Suprapubic skin (tissue), 4 donors: ENCODE measurements around the gene SLCO1B3. TPM values are rescaled to one million over a fixed set of nuclear protein-coding genes. Genes with fewer than 3 reads are reported as not detected.
"Not testable (repeated sequence)": the region's sequence is repeated elsewhere in the genome, so short reads cannot be mapped to it uniquely, and the experiment has no call there.

Source experiments
- DNase-seq, 2 donors: peaks; one replicate each; pipeline ENCODE4 v3.0.0-alpha.2; 2019; ENCODE audit warnings: low spot score in 2 of 2
- H3K27ac ChIP-seq: fragments of 200-600 bp; sonication (generic); one replicate; pipeline ENCODE4 v1.5.1; 2019
- H3K27me3 ChIP-seq: fragments of 200-600 bp; sonication (generic); one replicate; pipeline ENCODE4 v1.5.1; 2019
- H3K36me3 ChIP-seq: fragments of 200-600 bp; sonication (generic); one replicate; pipeline ENCODE4 v1.5.1; 2019
- H3K4me1 ChIP-seq: fragments of 200-600 bp; sonication (generic); one replicate; pipeline ENCODE4 v1.5.1; 2019
- H3K4me3 ChIP-seq: fragments of 200-600 bp; sonication (generic); one replicate; pipeline ENCODE4 v1.5.1; 2019; ENCODE audit warnings: mild to moderate bottlenecking
- H3K9me3 ChIP-seq: fragments of 200-600 bp; sonication (generic); one replicate; pipeline ENCODE4 v1.5.1; 2019
- CTCF ChIP-seq, 2 donors: fragments of 200-600 bp in 1 of 2; fragments of 450-650 bp in 1 of 2; sonication (generic) in 1 of 2; IDR thresholded peaks; one replicate each; pipeline ENCODE4 v1.5.1; 2016 to 2019; ENCODE audit warnings: antibody characterized with exemption in 2 of 2, mild to moderate bottlenecking in 1 of 2, moderate library complexity in 1 of 2
- EP300 ChIP-seq: sonication (generic); formaldehyde crosslinking; IDR thresholded peaks from one replicate; pipeline ENCODE4 v1.6.1; 2017; ENCODE audit warnings: antibody characterized with exemption
- POLR2A ChIP-seq, 2 donors: fragments of 450-650 bp; IDR thresholded peaks; one replicate each; pipeline ENCODE4 v1.6.1; 2017; ENCODE audit warnings: antibody characterized with exemption in 2 of 2, mild to moderate bottlenecking in 2 of 2, moderate library complexity in 2 of 2
- POLR2AphosphoS5 ChIP-seq, 3 donors: sonication (generic); formaldehyde crosslinking; IDR thresholded peaks; one replicate each; pipeline ENCODE4 v1.6.1; 2017; ENCODE audit warnings: antibody characterized with exemption in 3 of 3
- WGBS: methylation state at CpG from one replicate; pipeline ENCODE4 v1.1.5; 2018; 5-methylcytosine and 5-hydroxymethylcytosine counted together
- total RNA-seq, 4 donors: library from RNA; depleted of rRNA; stranded (reverse); fragments of >200 nt; gene quantifications; one replicate each; pipeline ENCODE4 v1.1.0, GENCODE V29; 2016

Gene SLCO1B3
- not detected for total RNA-seq

GRCh38 chr12:20810487-20810886 is at the start of gene SLCO1B3:
TSS of gene SLCO1B3 (plus strand) at chr12:20810705. CDS start at chr12:20815739, 5,034 bp downstream.
- no peak within 1 kb of the TSS for H3K27ac ChIP-seq
- H3K9me3 ChIP-seq, result no peaks in the 10 kb centered on the region
- H3K27me3 ChIP-seq, result no peaks in the 10 kb centered on the region
- no peak for DNase-seq
- TF ChIP-seq POLR2AphosphoS5 (IDR thresholded peaks at IDR 0.05) (no peak), POLR2A (IDR thresholded peaks at IDR 0.05) (no peak), CTCF (IDR thresholded peaks at IDR 0.05) (no peak), EP300 (no peak)
- WGBS, result 86% methylated on average over 2 of the region's 2 CpGs
- no peaks in the 10 kb centered on the region for H3K36me3 ChIP-seq
- H3K4me3 ChIP-seq, result no peak within 1 kb of the TSS
- H3K4me1 ChIP-seq, result no peaks in the 10 kb centered on the region

- Histone ChIP-seq H3K9me3 (no peaks in the 10 kb centered on the region), H3K27ac (no peak overlapping the region), H3K27me3 (no peaks in the 10 kb centered on the region), H3K4me3 (no peak overlapping the region), H3K36me3 (no peaks in the 10 kb centered on the region), H3K4me1 (no peaks in the 10 kb centered on the region)
- WGBS, result 84% methylated on average over 5 of the region's 20 CpGs
- TF ChIP-seq POLR2AphosphoS5 (IDR thresholded peaks at IDR 0.05), result no peak
- TF ChIP-seq EP300, result no peak
- TF ChIP-seq CTCF (IDR thresholded peaks at IDR 0.05), result no peak
- no peak for TF ChIP-seq POLR2A (IDR thresholded peaks at IDR 0.05)
- DNase-seq, result no peak
Observed at GRCh38 chr12:20777420-20777819, 33.1 kb upstream of the SLCO1B3 start.

GRCh38 chr12:20778969-20779368 is 31.5 kb upstream of the SLCO1B3 start:
- DNase-seq, result no peak
- H3K9me3 ChIP-seq, result no peaks in the 10 kb centered on the region
- 94% methylated on average over 2 of the region's 2 CpGs for WGBS
- H3K27me3 ChIP-seq, result no peaks in the 10 kb centered on the region
- no peak overlapping the region for H3K27ac ChIP-seq
- no peaks in the 10 kb centered on the region for H3K4me1 ChIP-seq
- H3K36me3 ChIP-seq, result no peaks in the 10 kb centered on the region
- H3K4me3 ChIP-seq, result no peak overlapping the region
- TF ChIP-seq CTCF (IDR thresholded peaks at IDR 0.05) (no peak), POLR2A (IDR thresholded peaks at IDR 0.05) (no peak), EP300 (no peak), POLR2AphosphoS5 (IDR thresholded peaks at IDR 0.05) (no peak)

GRCh38 chr12:20779971-20780370 is 30.5 kb upstream of the SLCO1B3 start:
- not testable (repeated sequence) for H3K36me3 ChIP-seq, H3K27me3 ChIP-seq, H3K4me1 ChIP-seq, H3K9me3 ChIP-seq, H3K27ac ChIP-seq, DNase-seq, H3K4me3 ChIP-seq
- 59% methylated on average over 3 of the region's 3 CpGs for WGBS

GRCh38 chr12:20783796-20784357 is 26.6 kb upstream of the SLCO1B3 start:
- H3K4me3 ChIP-seq, DNase-seq, H3K27ac ChIP-seq, H3K4me1 ChIP-seq, H3K36me3 ChIP-seq, H3K9me3 ChIP-seq, H3K27me3 ChIP-seq: not testable (repeated sequence)
- 95% methylated on average over 9 of the region's 13 CpGs for whole genome bisulfite sequencing

GRCh38 chr12:20792971-20793370 is 17.5 kb upstream of the SLCO1B3 start:
- 92% methylated on average over 1 of the region's 1 CpG for WGBS
- no peak for DNase-seq
- Histone ChIP-seq H3K36me3 (no peaks in the 10 kb centered on the region), H3K4me1 (no peaks in the 10 kb centered on the region), H3K27ac (no peak overlapping the region), H3K9me3 (no peaks in the 10 kb centered on the region), H3K27me3 (no peaks in the 10 kb centered on the region), H3K4me3 (no peak overlapping the region)
- TF ChIP-seq POLR2AphosphoS5 (IDR thresholded peaks at IDR 0.05) (no peak), EP300 (no peak), CTCF (IDR thresholded peaks at IDR 0.05) (no peak), POLR2A (IDR thresholded peaks at IDR 0.05) (no peak)
